ES-I3 (cell line): ENCODE results near the gene PPP1R16B.
"Not testable (repeated sequence)": the region's sequence is repeated elsewhere in the genome, so short reads cannot be mapped to it uniquely, and the experiment has no call there.

ENCODE experiments used
- H3K36me3 ChIP-seq: 2 replicates; pipeline ENCODE4 v1.6.1; 2013; ENCODE audit warnings: mild to moderate bottlenecking, low read length, control low read depth, moderate library complexity; ENCODE audit not compliant: insufficient read depth
- H3K4me1 ChIP-seq: 2 replicates; pipeline ENCODE4 v1.6.1; 2013; ENCODE audit warnings: mild to moderate bottlenecking, control low read depth, low read length; ENCODE audit not compliant: insufficient read depth
- H3K9ac ChIP-seq: 2 replicates; pipeline ENCODE4 v1.6.1; 2013; ENCODE audit warnings: low read depth, mild to moderate bottlenecking, low read length, moderate library complexity
- H3K9me3 ChIP-seq: 2 replicates; pipeline ENCODE4 v1.6.1; 2013; ENCODE audit warnings: mild to moderate bottlenecking, low read length, moderate library complexity; ENCODE audit not compliant: control insufficient read depth, insufficient read depth

Gene PPP1R16B

DNA sequence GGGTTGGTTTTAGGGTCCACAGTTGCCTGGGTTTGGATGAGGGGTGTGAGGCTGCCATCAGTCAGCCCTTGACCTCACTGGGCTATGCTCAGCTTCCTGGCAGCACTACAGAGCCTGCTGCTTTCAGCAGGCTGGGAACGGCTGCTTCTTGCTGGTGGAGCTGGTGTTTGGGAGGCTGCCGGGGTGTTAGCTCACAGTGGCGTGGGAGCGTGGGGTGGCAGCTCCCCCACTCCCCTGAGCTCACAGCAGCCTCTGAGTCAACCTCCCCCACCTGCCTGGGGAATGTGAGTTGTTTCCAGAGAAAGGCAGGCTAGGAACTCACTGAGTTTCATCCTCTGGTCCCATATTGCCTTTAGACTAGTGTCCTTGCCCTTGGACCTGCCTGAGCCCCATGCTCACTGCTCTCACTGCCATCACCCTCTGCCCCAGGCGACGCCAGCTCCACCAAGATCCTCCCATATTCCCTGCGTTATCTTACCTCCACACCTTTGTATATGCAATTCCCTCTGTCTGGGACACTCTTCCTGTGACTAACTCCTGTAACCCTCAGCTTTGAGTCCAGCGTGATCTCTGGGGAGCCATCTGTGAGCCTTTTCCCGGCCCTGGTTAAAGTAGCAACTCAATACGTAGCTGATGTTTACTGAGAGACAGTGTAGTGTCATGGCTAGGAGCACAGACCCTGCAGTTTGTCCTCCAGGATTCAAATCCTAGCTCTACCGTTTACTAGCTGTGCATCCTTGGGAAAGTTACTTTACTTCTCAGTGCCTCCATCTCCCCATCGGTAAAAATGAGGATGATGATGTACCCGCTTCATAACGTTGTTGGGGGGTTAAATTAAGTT is 34.8 kb downstream of the PPP1R16B start:
- Histone ChIP-seq H3K4me1 (peaks cover 18% of the 10 kb centered on the region), H3K36me3 (peaks cover 2% of the 10 kb centered on the region; the same call in 1 of the 2 replicates), H3K9ac (no peak overlapping the region), H3K9me3 (no peaks in the 10 kb centered on the region)

DNA sequence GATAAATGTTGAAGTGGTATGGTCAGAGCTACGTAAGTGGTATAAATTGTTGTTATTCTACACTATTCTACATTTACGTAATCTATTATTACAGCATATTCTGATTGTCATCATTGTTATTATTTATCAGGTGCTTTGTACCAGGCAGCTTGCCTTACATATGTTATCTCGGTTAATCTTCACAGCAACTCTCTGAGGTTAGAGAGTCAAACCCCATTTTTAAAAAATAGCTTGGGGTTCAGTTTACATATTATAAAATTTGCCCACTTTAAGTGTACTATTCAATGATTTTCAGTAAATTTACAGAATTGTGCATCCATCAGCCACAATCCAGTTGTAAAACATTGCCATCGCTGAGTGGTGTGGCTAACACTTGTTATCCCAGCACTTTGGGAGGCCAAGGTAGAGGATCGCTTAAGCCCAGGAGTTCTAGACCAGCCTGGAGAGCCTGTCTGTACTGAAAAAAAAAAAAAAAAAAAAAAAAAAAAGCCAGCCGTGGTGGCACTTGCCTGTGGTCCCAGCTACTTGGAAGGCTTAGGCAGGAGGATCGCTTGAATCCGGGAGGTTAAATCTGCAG is 35.5 kb downstream of the PPP1R16B start:
- Histone ChIP-seq H3K9me3 (no peaks in the 10 kb centered on the region), H3K4me1 (peaks cover 18% of the 10 kb centered on the region), H3K9ac (no peak overlapping the region), H3K36me3 (peaks cover 2% of the 10 kb centered on the region; the same call in 1 of the 2 replicates)

DNA sequence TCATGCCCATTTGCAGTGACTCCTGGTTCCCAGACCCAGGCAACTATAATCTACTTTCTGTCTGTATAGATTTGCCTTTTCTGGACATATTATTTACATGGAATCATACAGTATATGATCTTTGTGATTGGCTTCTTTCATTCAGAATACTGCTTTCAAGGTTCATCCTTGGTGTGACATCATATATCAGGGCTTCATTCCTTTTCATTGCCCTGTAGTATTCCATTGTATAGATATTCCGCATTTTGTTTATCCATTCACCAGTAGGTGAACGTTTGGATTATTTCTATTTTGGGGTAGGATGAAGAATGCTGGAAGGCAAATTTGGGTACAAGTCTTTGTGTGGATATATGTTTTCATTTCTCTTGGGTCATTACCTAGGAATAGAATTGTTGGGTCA is 36.1 kb downstream of the PPP1R16B start:
- H3K9me3 ChIP-seq, result no peaks in the 10 kb centered on the region
- no peaks in the 10 kb centered on the region for H3K36me3 ChIP-seq
- H3K4me1 ChIP-seq, result peaks cover 18% of the 10 kb centered on the region
- no peak overlapping the region for H3K9ac ChIP-seq

DNA sequence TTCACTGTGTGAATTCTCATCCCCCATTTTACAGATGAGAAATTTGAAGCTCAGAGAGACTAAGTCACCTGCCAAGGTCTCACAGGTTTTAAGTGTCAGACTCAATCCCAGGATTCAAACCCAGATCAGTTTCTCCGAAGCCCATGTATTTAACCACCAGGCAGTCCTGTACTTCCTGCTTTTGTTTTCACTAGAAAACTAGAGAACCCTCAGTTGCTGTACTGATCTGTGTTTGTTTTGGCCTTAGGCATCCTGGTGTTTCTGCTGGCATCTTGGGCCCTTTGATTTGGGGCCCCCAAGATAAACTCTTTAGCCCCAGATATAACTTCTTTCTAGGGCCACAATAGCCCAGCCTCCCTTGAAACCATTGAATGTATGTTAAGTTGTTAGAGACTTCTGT is 36.5 kb downstream of the PPP1R16B start:
- no peak overlapping the region for H3K9ac ChIP-seq
- peaks cover 18% of the 10 kb centered on the region for H3K4me1 ChIP-seq
- H3K36me3 ChIP-seq, result no peaks in the 10 kb centered on the region
- H3K9me3 ChIP-seq, result no peaks in the 10 kb centered on the region

DNA sequence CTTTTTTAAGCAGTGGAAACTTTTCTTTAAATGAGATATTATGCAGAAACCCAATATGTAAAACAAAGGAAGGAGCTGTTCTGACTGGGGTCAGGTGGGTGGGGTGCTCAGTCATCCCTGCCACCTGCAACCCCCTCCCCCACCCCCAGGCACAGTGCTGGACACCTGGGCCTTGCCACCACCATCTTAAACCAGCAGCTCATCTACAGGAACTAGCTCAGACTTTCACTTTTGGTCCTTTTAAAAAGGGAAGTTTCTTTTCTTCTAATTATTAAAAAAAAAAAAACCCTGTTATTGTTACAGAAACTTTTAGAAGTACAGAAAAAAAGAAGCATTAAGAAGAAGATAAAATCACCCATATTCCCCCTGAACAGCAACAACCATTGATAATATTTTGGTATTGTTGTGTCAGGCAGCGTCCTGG is 37.1 kb downstream of the PPP1R16B start:
- Histone ChIP-seq H3K36me3 (no peaks in the 10 kb centered on the region), H3K9ac (no peak overlapping the region), H3K9me3 (no peaks in the 10 kb centered on the region), H3K4me1 (peaks cover 18% of the 10 kb centered on the region)

DNA sequence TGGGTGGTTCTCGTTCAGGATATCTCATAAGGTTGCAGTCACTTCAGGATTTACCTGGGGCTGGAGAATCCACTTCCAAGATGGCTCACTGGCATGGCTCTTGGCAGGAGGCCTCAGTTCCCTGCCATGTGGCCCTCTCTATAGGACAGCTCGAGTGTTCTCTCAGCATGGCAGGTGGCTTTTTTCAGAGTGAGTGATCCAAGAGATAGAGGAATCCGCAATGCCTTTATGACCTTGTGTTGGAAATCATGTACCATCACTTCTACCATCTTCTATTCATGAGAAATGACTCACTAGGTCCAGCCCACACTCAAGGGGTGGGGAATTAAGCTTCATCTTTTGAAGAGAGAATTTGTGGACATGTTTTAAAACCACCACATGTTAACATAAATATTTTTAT is 37.8 kb downstream of the PPP1R16B start:
- Histone ChIP-seq H3K4me1 (peaks cover 18% of the 10 kb centered on the region), H3K9ac (no peak overlapping the region), H3K36me3 (no peaks in the 10 kb centered on the region)

DNA sequence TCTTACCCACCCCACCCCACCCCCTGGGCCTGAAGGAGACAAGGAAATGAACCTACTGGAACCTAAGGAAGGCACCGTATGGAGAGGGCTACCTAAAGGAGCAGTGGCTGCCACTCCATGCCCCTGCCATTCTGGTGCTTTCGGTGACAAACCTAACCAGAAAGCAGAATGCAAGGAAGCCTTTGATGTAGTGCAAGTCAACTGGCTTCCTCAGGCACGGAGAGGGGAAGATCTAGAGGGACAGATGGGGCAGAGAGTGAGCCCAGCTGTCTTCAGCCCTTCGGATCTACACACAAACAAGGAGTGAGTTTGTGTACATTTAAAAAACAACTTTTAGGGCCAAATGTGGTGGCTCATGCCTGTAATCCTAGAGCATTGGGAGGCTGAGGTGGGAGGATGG is 39.5 kb downstream of the PPP1R16B start:
- Histone ChIP-seq H3K36me3 (no peaks in the 10 kb centered on the region), H3K4me1 (peaks cover 18% of the 10 kb centered on the region), H3K9me3 (no peaks in the 10 kb centered on the region), H3K9ac (no peak overlapping the region)

More for the DNA sequence above, 37.8 kb downstream of the PPP1R16B start:
- H3K9me3 ChIP-seq, result no peaks in the 10 kb centered on the region

DNA sequence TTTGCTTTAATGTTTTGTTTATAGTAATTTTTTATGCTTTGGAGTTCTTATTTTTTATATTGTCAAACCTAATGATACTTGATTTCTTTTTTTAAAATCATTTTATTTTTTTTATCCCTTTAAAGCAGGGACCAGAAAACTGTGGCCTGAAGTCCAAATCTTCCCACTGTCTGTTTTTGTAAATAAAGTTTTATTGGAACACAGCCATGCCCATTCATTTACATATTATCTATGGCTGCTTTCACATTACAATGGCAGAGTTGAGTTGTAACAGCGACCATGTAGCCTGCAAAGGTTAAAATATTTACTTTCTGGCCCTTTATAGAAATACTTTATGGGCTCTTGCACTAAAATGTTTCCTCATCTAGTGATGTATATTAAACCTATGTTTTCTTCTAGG is 42.3 kb downstream of the PPP1R16B start:
- no peaks in the 10 kb centered on the region for H3K9me3 ChIP-seq
- no peak overlapping the region for H3K9ac ChIP-seq
- H3K36me3 ChIP-seq, result no peaks in the 10 kb centered on the region
- H3K4me1 ChIP-seq, result peaks cover under 1% of the 10 kb centered on the region; the same call in 1 of the 2 replicates

DNA sequence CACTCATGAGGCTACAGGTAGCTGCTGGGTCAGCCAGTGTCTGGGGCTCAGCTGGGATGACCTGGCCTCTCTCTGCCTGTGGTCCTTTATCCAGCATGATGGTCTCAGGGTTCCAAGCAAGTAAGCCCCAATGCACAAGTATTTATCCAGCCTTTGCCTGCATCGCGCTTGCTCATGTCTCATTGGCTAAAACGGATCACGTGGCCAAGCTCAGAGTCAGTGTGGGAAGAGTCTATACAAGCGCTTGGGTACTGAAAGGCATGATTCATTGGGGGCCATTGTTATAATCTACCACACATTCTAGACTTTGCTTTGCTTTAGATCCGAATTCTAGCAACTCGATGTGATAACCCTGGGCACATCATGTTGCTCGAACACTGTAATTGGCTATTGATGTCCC is 48.3 kb downstream of the PPP1R16B start:
- Histone ChIP-seq H3K9me3 (no peaks in the 10 kb centered on the region), H3K9ac (no peak overlapping the region), H3K36me3 (no peaks in the 10 kb centered on the region), H3K4me1 (no peaks in the 10 kb centered on the region)

DNA sequence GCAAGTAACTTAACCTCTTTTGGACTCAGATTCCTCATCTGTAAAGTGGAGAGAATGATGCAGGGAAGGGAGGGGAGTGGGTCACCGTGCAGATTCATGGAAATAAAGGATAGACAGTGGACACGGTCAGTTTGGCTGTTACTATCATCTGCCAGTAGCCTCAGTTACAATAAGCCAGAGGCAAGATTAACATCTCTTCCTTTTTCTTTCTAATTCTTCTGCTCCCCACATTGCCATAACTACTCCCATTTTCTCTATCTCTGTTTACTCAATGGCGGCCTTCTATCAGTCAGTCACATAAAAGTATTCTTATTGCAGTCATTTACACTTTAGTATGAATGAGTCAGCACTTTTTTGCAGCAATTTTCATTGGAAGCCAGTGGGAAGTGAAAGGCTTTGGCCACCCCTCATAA is 49.2 kb downstream of the PPP1R16B start:
- Histone ChIP-seq H3K9me3 (no peaks in the 10 kb centered on the region), H3K36me3 (no peaks in the 10 kb centered on the region), H3K4me1 (no peaks in the 10 kb centered on the region), H3K9ac (no peak overlapping the region)

DNA sequence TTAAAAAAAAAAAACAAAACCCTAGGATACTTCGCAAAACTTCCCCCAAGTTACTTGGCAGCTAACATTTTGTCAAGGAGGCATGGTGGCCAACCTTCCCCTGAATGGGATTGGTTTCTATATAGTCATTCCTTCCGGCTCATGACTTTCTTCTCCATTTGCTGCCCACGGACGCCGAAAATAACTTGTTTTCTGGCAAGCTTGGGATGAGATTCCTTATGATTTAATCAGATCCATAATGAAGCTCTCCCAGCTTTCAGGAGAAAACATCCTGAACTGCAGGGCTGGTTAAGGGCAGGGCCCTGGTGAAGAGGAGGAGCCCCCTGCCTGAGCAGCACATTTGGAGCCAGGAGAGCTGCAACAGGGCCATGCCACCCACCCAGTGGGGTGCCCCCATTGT is 49.9 kb downstream of the PPP1R16B start:
- H3K4me1 ChIP-seq, result 0 out of 2 replicates have a peak, but pooled peaks cover under 1% of the 10 kb centered on the region
- H3K9ac ChIP-seq, result no peak overlapping the region
- H3K36me3 ChIP-seq, result no peaks in the 10 kb centered on the region
- H3K9me3 ChIP-seq, result no peaks in the 10 kb centered on the region

DNA sequence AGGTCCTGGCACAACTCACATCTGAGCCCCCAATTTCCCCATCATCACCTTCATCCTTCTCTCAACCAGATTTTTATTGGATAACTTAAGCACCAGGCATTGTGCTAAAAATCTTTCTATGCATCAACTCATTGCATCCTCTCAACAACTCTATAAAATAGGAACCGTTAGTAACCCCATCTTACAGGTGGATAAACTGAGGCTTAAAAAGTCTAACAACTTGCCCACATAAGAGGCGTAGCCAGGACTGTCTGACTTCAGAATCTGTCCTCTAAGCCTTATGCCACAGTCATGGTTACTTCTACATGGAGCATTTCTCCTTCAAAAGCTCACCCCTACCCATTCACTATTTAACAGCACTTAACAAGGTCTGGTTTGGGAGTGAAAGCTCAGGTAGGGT is 51.1 kb downstream of the PPP1R16B start:
- Histone ChIP-seq H3K9me3 (no peaks in the 10 kb centered on the region), H3K9ac (no peak overlapping the region), H3K4me1 (peaks cover 6% of the 10 kb centered on the region; the same call in 1 of the 2 replicates), H3K36me3 (no peaks in the 10 kb centered on the region)

DNA sequence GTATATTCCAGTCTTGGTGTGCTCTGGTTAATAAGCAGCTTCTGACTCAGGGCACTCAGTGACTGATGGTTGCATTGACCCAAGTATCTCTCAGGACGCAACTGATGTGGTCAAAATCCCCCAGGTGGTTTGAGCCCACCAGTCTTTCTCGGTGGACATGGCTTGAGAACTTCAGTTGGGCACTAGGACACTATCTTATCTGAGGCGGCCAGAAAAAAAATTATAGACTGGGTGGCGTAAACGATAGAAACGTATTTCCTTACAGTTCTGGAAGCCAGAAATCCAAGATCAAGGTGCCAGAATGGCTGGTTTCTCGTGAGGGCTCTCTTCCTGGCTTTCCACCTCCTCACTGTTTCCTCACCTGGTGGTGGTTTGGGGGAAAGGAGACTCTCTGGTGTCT is 52.2 kb downstream of the PPP1R16B start:
- Histone ChIP-seq H3K4me1 (peaks cover 6% of the 10 kb centered on the region; the same call in 1 of the 2 replicates), H3K9me3 (no peaks in the 10 kb centered on the region), H3K9ac (no peak overlapping the region)

DNA sequence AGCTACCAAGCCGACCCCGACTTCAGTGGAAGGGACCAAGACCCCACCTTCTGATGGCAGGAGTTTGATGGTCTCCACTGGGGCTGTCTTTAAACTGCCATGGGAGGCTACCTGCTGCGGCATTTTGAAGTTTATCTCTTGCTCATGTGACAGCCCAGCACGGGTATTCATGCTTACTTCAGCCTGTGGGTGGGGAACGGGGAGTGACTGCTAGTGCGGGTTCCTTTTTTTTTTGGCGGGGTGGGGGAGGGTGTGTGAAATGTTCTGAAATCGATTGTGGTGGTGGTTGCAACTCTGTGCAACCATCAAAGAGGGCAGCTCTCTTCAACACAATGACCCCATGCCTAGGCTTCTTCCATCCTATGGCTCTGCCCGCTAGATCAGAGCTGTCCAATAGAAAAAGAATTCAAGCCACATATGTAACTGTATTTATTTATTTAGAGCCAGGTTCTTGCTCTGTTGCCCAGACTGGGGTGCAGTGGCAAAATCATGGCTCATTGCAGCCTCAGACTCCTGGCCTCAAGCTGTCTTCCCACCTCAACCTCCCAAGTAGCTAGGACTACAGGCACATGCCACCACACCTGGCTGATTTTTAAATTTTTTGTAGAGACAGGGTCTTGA is 53.7 kb downstream of the PPP1R16B start:
- H3K4me1 ChIP-seq, result peaks cover 6% of the 10 kb centered on the region; the same call in 1 of the 2 replicates
- no peaks in the 10 kb centered on the region for H3K36me3 ChIP-seq
- no peaks in the 10 kb centered on the region for H3K9me3 ChIP-seq
- no peak overlapping the region for H3K9ac ChIP-seq

More for the DNA sequence above, 52.2 kb downstream of the PPP1R16B start:
- no peaks in the 10 kb centered on the region for H3K36me3 ChIP-seq

DNA sequence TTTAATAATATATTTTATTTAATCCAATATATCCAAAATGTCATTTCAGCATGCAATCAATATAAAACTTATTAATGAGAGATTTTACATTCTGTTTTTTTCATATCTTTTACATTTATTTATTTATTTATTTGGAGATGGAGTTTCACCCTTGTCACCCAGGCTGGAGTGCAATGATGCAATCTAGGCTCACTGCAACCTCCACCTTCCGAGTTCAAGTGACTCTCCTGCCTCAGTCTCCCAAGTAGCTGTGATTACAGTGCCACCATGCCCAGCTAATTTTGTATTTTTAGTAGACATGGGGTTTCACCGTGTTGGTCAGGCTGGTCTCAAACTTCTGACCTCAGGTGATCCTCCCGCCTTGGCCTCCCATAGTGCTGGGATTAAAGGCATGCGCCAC is 54.4 kb downstream of the PPP1R16B start:
- not testable (repeated sequence) for H3K36me3 ChIP-seq, H3K9ac ChIP-seq, H3K4me1 ChIP-seq, H3K9me3 ChIP-seq
